HG02759 (cell line): Measurements from ENCODE around the gene EIF3B.
"Not testable (repeated sequence)": the region's sequence is repeated elsewhere in the genome, so short reads cannot be mapped to it uniquely, and the experiment has no call there.

Source experiments
- ATAC-seq: cut with Tn5 transposase; IDR thresholded peaks from one replicate; pipeline ENCODE4 v1.9.1; 2021; ENCODE audit warnings: mild to moderate bottlenecking, moderate library complexity; ENCODE audit not compliant: unreplicated experiment

The EIF3B gene

DNA sequence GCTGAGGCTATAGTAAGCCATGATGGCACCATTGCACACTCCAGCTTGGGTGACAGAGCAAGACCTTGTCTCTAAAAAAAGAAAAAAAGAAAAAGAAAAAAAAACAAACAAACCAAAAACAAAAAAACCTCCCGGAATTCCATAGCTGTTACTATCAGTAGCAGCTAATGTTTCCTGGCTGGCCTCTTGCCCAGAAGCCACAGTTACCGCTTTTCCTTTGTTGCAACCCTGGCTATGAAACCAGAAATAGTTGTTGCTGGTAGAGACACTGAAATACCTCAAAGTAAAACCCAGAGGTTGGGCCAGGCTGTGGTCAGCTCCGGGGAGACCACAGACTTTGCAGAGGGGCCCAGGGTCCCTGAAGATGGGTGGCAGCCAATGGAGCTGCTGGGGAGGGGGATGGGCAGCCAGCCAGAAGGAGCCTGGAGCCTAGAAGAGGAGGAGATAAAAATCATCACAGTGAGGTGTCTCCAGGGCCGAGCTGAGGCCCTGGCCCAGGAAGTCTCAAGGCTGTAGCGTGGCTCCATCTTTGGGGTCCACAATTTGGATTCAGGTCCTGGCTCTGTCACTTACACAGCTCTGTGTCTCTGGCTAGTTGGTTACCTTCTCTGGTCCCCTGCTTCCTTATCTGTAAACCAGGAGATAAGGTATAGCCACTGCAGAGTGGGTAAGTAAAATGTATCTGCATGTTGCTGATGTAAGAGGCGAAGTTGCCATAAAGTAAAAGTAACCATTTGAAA lies 45.4 kb downstream of the EIF3B start:
- ATAC-seq: no peak

DNA sequence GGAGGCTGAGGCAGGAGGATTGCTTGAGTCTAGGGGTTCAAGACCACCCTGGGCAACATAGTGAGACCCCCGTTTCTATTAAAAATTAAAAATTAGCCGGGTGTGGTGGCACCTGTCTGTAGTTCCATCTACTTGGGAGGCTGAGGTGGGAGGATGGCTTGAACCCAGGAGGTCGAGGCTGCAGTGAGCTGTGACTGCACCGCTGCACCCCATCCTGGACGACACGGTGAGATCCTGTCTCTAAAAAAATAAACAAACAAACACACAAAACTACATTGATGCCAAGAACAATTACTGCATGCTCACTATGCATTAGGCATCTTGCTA lies 48.0 kb downstream of the EIF3B start:
- ATAC-seq: no peak

DNA sequence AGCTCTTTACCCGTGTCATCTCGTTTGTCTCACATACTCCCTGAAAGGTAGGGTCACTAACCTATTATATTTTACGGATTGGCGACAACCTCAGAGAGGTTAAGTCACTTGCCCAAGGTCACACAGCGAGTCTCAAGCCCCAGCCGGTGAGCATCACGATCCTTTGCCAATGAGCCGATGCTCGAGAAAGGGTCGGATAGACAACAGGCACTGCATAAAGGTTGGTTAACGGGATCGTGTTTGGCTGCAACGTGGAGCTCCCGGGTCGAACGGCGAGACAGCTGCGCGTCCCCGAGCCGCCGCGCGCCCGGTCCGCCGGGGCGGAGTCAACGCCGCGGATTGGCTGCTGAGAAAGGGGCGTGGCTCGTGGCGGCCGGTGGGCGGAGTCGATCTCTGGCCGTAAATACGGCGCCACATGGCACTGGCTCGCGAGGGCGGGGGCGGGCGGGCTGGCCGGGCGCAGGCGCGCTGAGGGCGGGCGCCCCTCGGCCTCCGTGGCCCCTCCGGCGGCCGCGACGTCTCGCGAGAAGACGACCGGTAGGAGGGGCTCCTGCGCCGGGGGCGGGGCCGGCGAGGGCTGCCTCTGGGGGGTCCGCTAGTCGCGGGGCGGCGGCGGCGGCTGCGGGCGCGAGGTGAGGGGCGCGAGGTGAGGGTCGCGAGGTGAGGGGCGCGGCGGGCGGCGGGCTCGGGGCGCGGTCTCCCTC lies 48.5 kb downstream of the EIF3B start, which contains the start of gene CHST12:
CHST12 (plus strand) TSS at position 598 of the 704 bp plus-strand sequence. CDS start 29,029 bp downstream, outside the sequence.
- peak; percentile 58 for ATAC-seq

DNA sequence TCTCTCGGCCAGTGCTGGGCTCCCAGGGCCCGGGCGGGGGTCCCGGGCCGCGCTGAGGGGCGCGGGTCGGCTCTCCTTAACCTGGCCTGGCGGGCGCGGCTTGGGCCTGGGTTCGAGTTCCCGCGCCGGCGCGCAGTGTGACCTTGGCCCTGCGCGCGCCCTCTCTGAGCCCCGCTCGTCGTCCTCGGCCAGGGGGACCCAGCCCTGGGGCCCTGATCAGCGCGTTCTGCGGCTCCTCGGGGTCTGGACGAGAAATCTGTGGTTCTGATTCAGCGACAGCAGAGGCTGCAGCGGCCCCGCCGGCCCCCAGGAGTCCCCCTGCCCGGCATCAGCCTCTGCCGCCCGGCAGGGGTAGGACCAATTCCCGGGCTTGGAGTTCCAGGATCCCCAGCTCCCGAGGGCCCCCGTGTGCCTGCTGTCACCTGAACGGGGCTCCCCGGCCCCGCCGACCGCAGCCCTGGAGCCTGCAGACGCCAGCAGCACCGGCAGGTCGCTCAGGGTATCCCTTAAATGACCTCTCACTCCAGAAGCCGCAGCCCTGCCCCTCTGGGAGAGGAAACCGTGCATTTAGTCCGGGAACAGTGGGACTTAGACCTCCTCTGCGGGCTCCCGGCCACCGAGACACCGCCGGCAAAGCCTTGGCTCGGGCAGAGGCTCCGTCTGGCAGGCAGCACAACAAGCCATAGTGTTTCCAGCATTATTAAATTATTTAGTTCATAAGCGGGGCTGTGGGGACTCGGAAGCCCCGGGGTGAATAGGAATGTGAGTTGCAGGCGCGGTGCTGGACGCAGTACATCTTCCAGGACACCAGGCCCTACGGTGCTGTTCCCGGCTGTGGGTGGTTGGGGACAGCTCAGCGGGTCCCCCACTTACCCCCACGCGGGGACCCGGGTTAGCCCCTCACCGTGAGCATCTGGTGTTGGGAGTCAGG lies 49.4 kb downstream of the EIF3B start:
- ATAC-seq: peak; percentile 16

DNA sequence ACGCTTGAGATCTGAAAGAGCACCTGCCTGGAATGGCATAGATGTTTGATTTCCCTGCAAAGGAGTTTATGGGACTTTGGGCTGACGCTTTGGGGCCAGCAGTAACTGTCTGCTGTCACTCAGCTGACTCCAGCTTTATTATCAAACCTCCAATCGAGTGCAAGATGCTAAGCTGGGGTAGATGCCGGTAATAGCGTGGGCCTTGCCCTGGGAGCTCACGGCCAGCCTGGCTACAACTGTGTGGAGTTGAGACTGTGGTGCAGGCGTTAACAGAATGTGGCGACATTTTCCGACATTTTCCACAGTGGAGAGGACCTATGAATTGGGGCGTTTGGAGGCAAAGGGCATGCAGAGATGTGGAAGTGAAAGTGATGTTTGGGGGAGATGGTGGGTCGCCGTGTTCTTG lies 50.1 kb downstream of the EIF3B start:
- ATAC-seq: no peak

DNA sequence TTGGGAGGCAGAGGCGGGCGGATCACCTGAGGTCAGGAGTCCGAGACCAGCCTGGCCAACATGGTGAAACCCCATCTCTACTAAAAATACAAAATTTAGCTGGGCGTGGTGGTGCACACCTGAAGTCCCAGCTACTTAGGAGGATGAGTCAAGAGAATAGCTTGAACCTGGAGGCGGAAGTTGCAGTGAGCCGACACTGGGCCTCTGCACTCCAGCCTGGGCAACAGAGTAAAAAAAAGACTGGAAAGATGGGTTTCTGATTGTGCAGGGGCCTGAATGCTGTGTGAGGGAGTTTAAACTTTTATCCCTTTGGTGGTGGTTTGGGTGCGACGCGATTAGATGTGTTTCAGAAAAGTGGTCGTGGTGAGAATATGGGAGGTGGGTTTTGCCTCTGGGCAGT lies 50.6 kb downstream of the EIF3B start:
- ATAC-seq: no peak

DNA sequence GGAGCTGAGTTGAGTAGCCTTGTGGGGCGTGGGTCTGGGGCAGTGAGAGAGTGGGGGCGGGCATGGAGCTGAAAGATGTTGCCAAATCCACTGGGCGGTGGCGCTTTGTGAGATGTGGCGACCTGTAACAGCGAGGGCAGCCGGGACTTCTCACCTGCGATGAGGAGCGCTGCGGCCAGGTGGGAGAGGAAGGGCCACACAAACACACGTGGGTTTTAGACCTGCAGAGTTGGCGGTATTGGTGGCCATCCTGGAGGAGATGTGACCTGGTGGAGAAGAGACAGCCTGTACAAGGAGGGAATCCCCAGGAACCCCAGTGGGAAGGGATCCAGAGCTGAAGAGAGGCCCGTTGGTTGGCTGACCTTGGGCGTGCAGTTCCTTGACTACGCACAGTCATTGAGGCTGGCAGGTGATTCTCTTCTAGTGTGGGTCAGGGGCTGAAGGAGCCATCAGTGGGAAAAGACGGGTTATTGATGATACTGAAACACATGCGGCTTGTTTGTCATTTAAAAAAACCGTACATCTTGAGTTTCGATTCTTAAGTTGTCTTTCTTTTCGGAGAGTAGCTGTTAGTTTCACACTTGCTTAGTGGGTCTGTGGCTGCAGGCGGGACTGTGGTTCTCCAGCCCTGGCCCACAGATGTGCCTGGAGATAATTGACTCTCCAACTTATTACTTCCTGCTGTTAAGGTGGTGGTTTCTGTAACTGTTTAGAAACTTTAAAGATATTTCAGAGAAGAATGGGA lies 51.1 kb downstream of the EIF3B start:
- ATAC-seq: peak; percentile 46

DNA sequence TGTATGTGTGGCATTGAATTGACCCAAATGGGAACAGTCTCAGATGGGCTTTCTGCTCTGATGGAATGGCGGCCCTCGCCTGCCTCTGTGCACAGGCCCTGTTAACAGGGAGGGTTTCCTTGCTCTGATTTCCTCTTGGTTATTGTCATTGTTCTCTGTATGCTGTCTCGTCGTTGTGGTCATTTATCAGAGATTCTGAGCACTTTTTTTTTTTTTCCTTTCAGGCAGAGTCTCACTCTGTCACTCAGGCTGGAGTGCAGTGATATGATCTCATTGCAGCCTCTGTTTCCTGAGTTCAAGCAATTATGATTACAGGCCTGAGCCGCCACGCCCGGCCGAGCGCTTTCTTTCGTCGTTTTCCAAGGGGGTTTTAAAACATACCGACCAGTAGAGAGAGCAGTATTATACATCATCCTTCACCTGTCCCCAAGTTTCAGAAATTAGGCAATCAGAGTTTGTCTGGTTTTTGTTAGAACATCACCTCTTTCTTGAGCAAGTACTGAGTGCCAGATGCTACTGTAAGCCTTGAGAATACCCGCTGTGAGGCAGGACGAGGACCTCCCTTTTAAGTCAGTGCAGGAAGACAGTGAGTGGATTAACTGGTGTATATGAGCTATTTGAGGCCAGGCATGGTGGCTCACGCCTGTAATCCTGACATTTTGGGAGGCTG lies 55.3 kb downstream of the EIF3B start:
- no peak for ATAC-seq

DNA sequence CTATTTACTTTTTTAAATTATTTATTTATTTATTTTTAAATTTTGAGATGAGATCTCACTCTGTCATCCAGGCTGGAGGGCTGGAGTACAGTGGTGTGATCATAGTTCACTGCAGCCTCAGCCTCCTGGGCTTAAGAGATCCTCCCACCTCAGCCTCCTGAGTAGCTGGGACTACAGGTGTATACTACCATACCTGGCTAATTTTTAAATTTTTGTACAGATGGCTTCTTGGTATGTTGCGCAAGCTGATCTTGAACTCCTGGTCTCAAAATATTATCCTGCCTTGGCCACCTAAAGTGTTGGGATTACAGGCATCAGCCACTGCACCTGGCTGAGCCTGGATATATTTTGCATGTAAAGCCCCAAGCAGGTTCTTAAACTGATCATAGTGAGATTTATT lies 56.4 kb downstream of the EIF3B start:
- no peak for ATAC-seq

DNA sequence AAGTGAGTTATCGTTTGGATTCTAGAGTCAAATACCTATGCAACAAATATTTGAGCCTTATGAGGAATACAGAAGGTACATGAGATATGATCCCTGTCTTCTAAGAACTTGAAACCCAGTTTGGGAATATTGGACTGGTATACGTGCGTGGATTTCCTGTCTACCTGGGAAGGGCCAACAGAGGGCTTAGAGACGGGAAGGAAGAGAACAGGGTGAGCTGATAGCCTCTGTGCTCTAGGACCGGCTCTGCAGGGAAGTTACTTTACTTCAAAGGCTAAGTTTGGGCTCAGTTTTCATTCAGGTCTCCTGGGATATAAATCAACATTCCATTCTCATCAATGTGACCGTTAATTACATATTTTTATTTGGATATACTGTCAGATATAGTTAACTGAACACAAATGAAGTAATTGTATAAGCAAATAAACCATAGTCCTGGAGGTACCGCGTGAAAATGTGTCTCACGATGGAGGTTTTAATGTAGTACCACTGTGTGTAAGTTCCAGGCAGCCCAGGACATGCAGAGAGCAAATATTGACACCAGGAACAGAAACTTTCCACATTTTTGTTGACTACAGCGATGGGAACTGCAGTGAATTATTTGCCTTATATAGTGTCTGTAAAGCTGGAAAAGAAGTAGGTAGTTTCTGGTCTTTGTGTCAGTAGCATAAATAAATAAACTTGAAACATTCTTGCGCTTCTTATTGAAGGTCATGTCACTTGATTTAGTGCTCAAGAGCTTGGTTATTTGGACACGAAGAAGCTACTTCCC lies 57.4 kb downstream of the EIF3B start:
- ATAC-seq: no peak

DNA sequence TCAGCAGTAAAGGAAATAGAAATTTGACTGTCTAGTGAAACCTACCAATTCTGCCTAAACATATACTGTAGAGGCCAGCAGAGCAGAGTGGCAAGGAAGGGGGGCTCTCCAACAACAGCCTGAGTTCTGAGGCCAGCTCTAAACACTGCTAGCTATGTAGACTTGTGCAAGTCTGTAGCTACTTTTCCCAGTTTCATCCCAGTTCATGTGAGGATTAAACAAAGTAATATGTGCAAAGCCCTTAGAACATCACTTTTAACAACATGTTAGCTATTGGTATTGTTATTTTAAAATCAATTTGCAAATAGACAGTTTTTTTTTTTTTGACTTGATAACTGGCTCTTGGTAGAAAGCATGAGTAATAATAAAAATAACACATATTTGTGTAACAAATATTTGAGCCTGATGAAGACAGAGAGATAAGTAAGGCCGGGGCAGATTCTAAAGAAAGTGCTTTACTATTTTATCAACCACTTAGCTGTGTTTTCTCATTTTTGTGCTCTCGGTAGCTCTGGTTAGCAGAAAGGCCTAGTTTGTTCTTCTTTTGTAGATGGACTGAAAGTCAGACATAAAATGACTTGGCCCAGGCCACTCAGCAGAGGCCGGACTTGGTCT lies 58.1 kb downstream of the EIF3B start:
- no peak for ATAC-seq

DNA sequence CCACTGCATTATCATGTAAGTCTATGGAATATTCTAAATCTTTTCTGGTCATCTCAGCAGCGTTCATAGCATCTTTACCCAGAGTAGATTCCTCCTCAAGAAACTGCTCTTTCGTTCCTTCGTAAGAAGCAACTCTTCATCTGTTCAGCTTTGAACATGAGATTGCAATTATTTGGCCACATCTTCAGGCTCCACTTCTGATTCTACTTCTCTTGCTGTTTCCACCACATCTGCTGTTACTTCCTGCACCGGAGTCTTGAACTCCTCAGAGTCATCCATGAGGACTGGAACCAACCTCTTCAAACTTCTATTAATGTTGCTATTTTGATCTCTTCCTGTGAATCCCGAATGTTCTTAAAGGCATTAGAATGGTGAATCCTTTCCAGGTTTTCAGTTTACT lies 61.4 kb downstream of the EIF3B start:
- no peak for ATAC-seq

DNA sequence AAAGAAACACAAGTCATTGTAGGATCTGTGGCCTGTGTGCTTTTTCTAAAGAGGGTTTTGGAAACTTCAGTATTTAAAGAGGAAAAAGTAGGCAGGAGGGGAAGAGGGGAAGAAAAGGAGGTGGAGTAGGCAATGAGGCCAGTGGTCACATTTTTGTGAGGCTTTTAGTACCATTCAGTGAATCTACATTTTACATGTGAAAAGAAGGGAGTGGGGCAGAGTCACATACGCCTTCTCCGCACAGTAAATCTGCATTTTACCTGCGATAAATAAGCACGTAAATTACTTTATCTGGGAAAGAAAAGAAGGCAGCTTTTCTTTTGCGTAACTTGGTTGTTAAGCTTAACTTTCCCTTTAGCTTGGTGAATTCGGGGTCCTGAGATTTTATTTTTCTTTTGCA lies 62.0 kb downstream of the EIF3B start:
- no peak for ATAC-seq

DNA sequence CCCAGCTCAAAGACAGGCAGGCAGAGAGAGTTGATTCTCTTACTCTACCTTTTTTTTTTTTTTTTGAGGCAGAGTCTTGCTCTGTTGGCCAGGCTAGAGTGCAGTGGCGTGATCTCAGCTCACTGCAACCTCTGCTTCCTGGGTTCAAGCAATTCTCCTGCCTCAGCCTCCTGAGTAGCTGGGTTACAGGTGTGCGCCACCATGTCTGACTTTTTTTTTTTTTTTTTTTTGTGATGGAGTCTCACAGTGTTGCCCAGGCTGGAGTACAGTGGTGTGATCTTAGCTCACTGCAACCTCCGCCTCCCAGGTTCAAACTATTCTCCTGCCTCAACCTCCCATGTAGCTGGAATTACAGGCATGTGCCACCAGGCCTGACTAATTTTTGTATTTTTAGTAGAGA lies 62.6 kb downstream of the EIF3B start:
- ATAC-seq: not testable (repeated sequence)

DNA sequence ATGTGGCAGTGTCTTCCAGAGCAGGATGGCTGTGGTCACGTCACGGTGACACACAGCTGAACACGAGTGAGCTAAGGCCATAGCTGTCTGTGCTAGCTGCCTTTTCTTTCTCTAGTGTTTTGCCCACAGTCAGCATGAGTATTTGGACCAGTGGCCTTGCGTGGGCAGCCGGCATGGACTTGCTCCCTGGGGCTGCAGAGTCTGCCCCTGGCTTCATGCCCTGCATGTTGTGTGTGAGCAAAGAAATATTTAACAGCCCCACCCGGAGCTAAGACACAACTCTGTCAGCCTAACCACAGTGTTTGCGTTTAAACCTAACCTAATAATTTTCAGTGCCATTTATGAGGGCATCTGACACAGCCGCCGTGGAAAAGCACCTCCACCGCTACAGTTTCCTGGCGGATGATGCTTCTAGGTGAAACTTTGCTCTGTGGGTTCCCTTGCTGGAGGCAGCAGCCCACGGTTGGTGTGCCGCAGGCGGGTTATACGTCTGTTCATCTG lies 63.4 kb downstream of the EIF3B start:
- no peak for ATAC-seq

DNA sequence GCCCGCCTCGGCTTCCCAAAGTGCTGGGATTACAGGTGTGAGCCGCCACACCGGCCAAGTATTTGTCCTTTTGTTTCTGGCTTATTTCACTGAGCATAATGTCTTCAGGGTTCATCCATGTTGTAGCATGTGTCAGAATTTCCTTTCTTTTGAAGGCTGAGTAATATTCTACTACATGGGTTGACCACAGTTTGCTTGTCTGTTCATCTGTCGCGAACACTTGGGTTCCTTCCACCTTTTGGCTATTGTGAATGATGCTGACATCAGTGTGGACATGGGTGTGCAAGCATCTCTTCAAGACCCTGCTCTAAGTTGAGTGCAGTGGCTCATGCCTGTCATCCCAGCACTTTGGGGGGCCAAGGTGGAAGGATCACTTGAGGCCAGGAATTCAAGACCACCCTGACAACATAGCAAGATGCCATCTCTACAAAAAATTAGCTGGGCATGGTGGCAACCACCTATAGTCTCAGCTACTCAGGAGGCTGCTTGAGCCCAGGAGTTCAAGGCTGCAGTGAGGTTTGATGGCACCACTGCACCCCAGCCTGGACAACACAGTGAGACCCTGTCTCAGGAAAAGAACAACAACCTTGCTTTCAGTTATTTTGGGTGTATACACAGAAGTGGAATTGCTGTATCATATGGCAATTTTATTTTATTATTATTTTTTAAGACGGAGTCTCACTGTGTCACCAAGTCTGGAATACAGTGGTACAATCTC lies 65.7 kb downstream of the EIF3B start:
- no peak for ATAC-seq

DNA sequence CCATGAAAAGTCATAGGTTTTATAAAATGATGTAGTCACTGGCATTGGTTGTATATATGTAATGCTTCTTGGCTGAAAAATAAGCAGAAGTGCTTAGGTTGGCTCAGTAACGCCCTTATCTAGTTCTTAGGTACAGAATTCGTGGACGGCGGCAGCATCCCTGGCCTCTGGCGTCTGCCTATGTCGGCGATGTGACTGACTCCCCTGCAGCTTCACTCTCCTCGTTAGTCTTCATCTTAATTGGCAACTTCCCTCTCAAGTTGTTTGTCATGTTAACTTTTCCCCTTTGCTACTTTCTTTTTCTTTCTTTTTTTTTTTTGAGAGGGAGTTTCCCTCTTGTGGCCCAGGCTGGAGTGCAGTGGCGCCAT lies 67.3 kb downstream of the EIF3B start:
- ATAC-seq: no peak

DNA sequence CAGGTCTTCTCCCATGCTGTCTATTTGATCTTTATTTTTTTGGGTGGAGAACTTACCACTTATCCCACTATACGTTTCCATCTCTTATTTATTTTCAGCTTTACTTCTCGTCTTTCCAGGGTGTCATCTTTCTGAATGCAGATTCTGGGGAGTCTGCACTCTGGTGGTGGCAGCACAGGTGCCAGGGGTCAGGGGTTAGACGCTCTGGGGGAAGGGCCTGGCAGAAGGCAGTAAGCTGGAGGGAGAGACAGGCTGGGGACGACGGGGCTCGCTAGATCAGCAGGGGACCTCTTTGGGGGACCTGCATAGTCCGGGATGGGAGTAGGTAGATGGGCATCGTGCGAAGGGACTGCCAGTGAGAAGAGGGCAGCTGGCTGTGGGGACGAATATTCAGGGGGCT lies 71.1 kb downstream of the EIF3B start:
- ATAC-seq: no peak
